A549 treated with ZK216348 at 1 μM for 4 hours (cell line): ENCODE results near the gene OR51B5. TPM values are rescaled to one million over a fixed set of nuclear protein-coding genes. Genes with fewer than 3 reads are reported as not detected.

ENCODE experiments used
- total RNA-seq: library from RNA; stranded (reverse); fragments of 200-300 nt; extraction: Qiagen RNA extraction; gene quantifications from 5 replicates; pipeline ENCODE4 v1.2.3, GENCODE V29; 2022; ENCODE audit warnings: low read depth

The OR51B5 gene
- 0.47 TPM in 1 of 5 replicates, not detected in the others for total RNA-seq

GRCh38 chr11:5343474-5344335 lies at the start of gene OR51B5:
TSS of gene OR51B5 (minus strand) at chr11:5343524. CDS start at chr11:5343524, 0 bp downstream.

GRCh38 chr11:5383576-5383975 lies 40.3 kb upstream of the OR51B5 start, which contains the start of gene OR51M1:
TSS of gene OR51M1 (plus strand) at chr11:5383812. CDS start at chr11:5389399, 5,587 bp downstream.

GRCh38 chr11:5351208-5351607 lies 7.9 kb upstream of the OR51B5 start, which contains the start of gene OR51B6:
TSS of gene OR51B6 (plus strand) at chr11:5351508. CDS start at chr11:5351508, 0 bp downstream.

GRCh38 chr11:5324197-5324596 lies 19.1 kb downstream of the OR51B5 start, which contains the start of gene OR51B2:
TSS of gene OR51B2 (minus strand) at chr11:5324297. CDS start at chr11:5324297, 0 bp downstream.

GRCh38 chr11:5301846-5302245 lies 41.5 kb downstream of the OR51B5 start, which contains the start of gene OR51B4:
TSS of gene OR51B4 (minus strand) at chr11:5301946. CDS start at chr11:5301946, 0 bp downstream.

Other genes with a start within 250 kb of the OR51B5 start
- gene OR52A5, start 205.2 kb downstream of the OR51B5 start, total RNA-seq: not detected in 5 replicates
- gene OR52A1, start 188.8 kb downstream of the OR51B5 start, total RNA-seq: not detected in 5 replicates
- gene OR51V1, start 142.8 kb downstream of the OR51B5 start, total RNA-seq: not detected in 5 replicates
- gene HBB, start 116.5 kb downstream of the OR51B5 start, total RNA-seq: not detected in 5 replicates
- not detected in 5 replicates for gene HBD, start 109.0 kb downstream of the OR51B5 start, total RNA-seq
- not detected in 5 replicates for gene HBG1, start 93.7 kb downstream of the OR51B5 start, total RNA-seq
- gene HBG2, start 88.7 kb downstream of the OR51B5 start, total RNA-seq: not detected in 5 replicates
- 0.53 TPM in 1 of 5 replicates, not detected in the others for gene HBE1, start 73.6 kb downstream of the OR51B5 start, total RNA-seq
- gene OR51B4, start 41.6 kb downstream of the OR51B5 start, total RNA-seq: not detected in 5 replicates
- not detected in 5 replicates for gene OR51B2, start 19.2 kb downstream of the OR51B5 start, total RNA-seq
- gene OR51B6, start 8.0 kb upstream of the OR51B5 start, total RNA-seq: not detected in 5 replicates
- not detected in 5 replicates for gene OR51M1, start 40.3 kb upstream of the OR51B5 start, total RNA-seq
- gene OR51Q1, start 78.6 kb upstream of the OR51B5 start, total RNA-seq: not detected in 5 replicates
- gene OR51I1, start 98.0 kb upstream of the OR51B5 start, total RNA-seq: not detected in 5 replicates
- gene OR51I2, start 105.8 kb upstream of the OR51B5 start, total RNA-seq: not detected in 5 replicates
- not detected in 5 replicates for gene OR52D1, start 145.2 kb upstream of the OR51B5 start, total RNA-seq
- gene UBQLN3, start 166.4 kb upstream of the OR51B5 start, total RNA-seq: not detected in 5 replicates
- gene UBQLNL, start 173.2 kb upstream of the OR51B5 start, total RNA-seq: 0.09 TPM in 1 of 5 replicates, not detected in the others
- gene OR52H1, start 205.0 kb upstream of the OR51B5 start, total RNA-seq: not detected in 5 replicates
- gene OR52B6, start 237.4 kb upstream of the OR51B5 start, total RNA-seq: not detected in 5 replicates